ENCODE measurements around the gene SAMD14. TPM values are rescaled to one million over a fixed set of nuclear protein-coding genes. Genes with fewer than 3 reads are reported as not detected.

Gene SAMD14
- total RNA-seq, 2 experiments from 2014 or later, result 1.1 to 1.3 TPM

DNA sequence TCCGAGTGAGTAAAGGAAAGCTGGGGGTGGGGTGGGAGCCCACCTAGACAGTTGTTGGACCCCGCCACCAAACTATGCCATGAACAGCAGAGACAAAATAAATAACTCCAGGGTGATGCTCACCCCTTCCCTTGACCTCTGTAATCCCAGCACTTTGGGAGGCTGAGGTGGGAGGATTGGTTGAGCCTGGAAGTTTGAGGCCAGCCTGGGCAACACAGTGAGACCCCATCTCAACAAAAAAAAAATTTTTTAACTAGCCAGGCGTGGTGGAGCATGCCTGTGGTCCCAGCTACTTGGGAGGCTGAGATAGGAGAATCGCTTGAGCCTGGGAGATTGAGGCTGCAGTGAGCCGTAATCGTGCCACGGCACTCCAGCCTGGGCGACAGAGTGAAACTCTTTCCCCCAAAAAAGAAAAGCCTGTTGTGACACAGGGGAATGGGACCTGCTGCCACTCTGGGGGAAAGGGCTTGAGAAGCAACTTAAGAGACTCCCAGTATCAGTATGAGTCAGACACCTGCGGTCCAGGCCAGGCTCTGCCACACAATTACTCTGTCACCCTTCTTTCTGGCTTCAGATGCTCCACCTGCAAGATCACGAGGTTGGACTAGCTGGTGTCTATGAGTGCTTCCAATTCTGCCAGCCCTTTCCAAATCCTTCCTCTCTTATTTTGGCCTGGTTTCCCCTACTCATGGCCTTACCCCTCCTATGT lies 40.9 kb upstream of the SAMD14 start:
- CTCF ChIA-PET, result interaction anchor here (1.2 to 4.0 kb wide), 11 partner anchors 8 to 130 kb away, joined by 3 to 49 read pairs (median 10); partner anchors contain the start of genes COL1A1 and TMEM92
- no peak overlapping the region for H3K27ac Mint-ChIP-seq
- no peaks in the 10 kb centered on the region for H3K9me3 Mint-ChIP-seq
- no peaks in the 10 kb centered on the region for H3K36me3 Mint-ChIP-seq (ENCODE audit: low read depth)
- no peak overlapping the region for H3K4me3 Mint-ChIP-seq
- DNase-seq, result no peak
- peaks cover 10% of the 10 kb centered on the region for H3K4me1 Mint-ChIP-seq (ENCODE audit: low read depth)
- intact Hi-C loops (cut with micrococcal nuclease), result no loop called here
- H3K27me3 Mint-ChIP-seq (ENCODE audit: low read depth), result no peaks in the 10 kb centered on the region

DNA sequence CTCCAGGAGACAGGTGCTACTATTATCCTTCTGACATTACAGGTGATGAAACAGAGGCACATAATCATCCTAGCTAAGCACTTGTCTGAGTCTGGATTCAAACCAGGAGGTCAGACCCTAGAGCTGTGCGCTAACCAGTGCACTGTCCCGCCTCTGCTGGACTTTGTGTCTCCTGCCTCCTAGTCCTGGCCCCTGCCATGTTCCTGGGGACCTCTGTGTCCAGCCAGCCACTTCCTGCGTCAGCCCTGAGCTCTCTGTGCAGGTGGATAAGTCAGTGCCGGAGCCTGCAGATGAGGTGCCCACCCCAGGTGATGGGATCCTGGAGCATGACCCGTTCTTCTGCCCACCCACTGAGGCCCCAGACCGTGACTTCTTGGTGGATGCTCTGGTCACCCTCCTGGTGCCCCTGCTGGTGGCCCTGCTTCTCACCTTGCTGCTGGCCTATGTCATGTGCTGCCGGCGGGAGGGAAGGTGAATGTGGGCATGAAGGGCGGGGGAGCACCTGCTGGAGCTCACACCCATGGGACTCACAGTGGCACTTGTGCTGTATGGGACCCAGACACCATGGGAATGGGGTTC lies 40.0 kb upstream of the SAMD14 start:
- H3K27ac Mint-ChIP-seq, result no peak overlapping the region
- intact Hi-C loops (cut with micrococcal nuclease), result loop anchor here (1.0 kb wide), 2 partner anchors 28 to 127 kb away; no protein-coding TSS in a partner anchor
- CTCF ChIA-PET, result interaction anchor here (0.6 to 4.0 kb wide), 43 partner anchors 8 to 330 kb away, joined by 3 to 49 read pairs (median 4); partner anchors contain the start of genes COL1A1, LRRC59 and TMEM92
- no peak for DNase-seq
- H3K4me3 Mint-ChIP-seq, result no peak overlapping the region
- H3K27me3 Mint-ChIP-seq (ENCODE audit: low read depth), result no peaks in the 10 kb centered on the region
- no peaks in the 10 kb centered on the region for H3K36me3 Mint-ChIP-seq (ENCODE audit: low read depth)
- H3K9me3 Mint-ChIP-seq, result no peaks in the 10 kb centered on the region
- peaks cover 10% of the 10 kb centered on the region for H3K4me1 Mint-ChIP-seq (ENCODE audit: low read depth)

DNA sequence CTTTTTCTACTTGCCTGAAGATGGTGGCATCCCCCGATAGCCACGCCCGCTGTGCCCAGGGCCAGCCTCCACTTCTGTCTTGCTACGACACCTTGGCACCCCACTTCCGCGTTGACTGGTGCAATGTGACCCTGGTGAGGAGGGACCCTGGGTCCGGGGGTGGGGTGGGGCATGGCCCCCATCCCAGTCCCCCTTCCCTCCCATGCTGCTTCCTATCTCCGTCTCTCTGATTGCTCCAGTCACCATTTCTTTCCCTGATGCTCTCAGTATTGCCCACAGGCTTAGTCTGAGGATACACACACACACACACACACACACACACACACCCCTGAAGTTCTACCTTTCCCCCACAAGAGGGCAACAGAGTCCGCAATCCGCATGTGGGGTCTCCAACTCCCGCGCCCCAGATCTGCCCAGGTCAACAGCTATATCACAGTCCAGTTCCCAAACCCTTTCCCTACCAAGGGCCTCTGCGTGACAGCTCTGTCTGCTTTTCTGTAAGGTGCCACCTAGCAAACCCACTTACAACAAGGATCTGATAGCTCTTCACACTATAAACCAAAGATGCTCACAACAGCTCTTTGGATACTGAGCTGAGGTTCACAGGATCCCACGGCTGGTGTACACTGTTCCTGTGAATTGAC lies 39.3 kb upstream of the SAMD14 start:
- H3K27ac Mint-ChIP-seq, result no peak overlapping the region
- peaks cover 10% of the 10 kb centered on the region for H3K4me1 Mint-ChIP-seq (ENCODE audit: low read depth)
- no peaks in the 10 kb centered on the region for H3K27me3 Mint-ChIP-seq (ENCODE audit: low read depth)
- intact Hi-C loops (cut with micrococcal nuclease), result loop anchor here (1.0 kb wide), 2 partner anchors 29 to 128 kb away; no protein-coding TSS in a partner anchor
- CTCF ChIA-PET, result interaction anchor here (0.6 to 4.0 kb wide), 44 partner anchors 8 to 330 kb away, joined by 3 to 49 read pairs (median 4); partner anchors contain the start of genes COL1A1, LRRC59 and TMEM92
- H3K4me3 Mint-ChIP-seq, result peak overlapping the region; percentile 46
- peak; percentile 57 for DNase-seq
- H3K36me3 Mint-ChIP-seq (ENCODE audit: low read depth), result no peaks in the 10 kb centered on the region
- H3K9me3 Mint-ChIP-seq, result no peaks in the 10 kb centered on the region

DNA sequence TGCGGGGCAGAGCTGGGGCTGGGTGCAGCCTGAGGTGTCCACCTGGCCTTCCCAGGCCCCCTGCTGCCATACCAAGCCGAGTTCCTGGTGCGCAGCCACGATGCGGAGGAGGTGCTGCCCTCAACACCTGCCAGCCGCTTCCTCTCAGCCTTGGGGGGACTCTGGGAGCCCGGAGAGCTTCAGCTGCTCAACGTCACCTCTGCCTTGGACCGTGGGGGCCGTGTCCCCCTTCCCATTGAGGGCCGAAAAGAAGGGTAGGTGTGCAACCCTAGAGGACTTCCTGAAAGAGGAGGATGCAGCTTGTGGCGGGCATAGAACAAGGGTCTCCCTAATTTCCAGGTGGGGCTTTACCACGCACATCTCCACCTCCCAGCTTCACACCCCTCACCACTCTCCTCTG lies 38.4 kb upstream of the SAMD14 start:
- H3K9me3 Mint-ChIP-seq, result no peaks in the 10 kb centered on the region
- intact Hi-C loops (cut with micrococcal nuclease), result no loop called here
- H3K4me3 Mint-ChIP-seq, result no peak overlapping the region
- DNase-seq, result no peak
- CTCF ChIA-PET, result interaction anchor here (0.8 to 4.0 kb wide), 8 partner anchors 10 to 129 kb away, joined by 3 to 49 read pairs (median 8); partner anchors contain the start of gene PDK2
- H3K27me3 Mint-ChIP-seq (ENCODE audit: low read depth), result no peaks in the 10 kb centered on the region
- no peaks in the 10 kb centered on the region for H3K36me3 Mint-ChIP-seq (ENCODE audit: low read depth)
- peaks cover 19% of the 10 kb centered on the region for H3K4me1 Mint-ChIP-seq (ENCODE audit: low read depth)
- H3K27ac Mint-ChIP-seq, result no peak overlapping the region

DNA sequence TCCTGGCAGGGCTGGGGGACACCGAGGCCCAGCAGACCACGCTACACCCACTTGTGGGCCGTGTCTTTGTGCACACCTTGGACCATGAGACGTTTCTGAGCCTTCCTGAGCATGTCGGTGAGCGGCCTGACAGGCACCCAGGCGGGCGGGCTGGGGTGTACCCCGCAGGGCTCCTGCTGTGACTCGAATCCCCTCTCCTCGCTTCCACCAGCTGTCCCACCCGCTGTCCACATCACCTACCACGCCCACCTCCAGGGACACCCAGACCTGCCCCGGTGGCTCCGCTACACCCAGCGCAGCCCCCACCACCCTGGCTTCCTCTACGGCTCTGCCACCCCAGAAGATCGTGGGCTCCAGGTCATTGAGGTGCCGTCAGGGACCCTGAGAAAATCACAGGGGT lies 37.4 kb upstream of the SAMD14 start:
- DNase-seq, result no peak
- H3K4me3 Mint-ChIP-seq, result no peak overlapping the region
- no peaks in the 10 kb centered on the region for H3K27me3 Mint-ChIP-seq (ENCODE audit: low read depth)
- H3K4me1 Mint-ChIP-seq (ENCODE audit: low read depth), result peaks cover 25% of the 10 kb centered on the region
- H3K27ac Mint-ChIP-seq, result no peak overlapping the region
- CTCF ChIA-PET, result interaction anchor here (1.3 to 3.4 kb wide), 3 partner anchors 11 to 130 kb away, joined by 4 to 44 read pairs (median 6); no protein-coding TSS in a partner anchor
- no peaks in the 10 kb centered on the region for H3K36me3 Mint-ChIP-seq (ENCODE audit: low read depth)
- intact Hi-C loops (cut with micrococcal nuclease), result no loop called here
- H3K9me3 Mint-ChIP-seq, result no peaks in the 10 kb centered on the region

DNA sequence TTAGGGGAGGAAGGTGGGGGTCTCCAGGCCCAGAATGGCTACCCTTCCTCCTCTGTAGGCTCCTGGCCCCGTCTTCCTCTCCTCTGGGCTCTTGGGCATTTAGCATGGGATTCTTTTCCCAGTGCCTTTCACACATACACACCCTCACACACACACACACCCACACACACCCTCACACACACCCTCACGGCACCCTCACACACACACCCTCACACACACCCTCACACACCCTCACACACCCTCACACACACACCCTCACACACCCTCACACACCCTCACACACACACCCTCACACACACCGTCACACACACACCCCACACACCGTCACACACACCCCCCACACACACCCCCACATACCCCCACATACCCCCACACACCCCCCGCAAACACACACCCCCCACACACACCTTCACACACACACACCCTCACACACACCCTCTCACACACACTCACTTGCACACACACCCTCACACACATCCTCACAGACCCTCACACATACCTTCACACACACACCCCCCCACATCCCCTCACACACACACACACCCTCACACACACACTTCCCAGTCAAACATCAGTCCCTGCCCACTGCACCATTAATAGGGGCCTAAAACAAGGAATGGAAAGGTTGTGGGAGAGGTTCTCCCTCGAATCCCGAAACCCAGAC lies 36.7 kb upstream of the SAMD14 start:
- Mint-ChIP-seq H3K36me3 (ENCODE audit: low read depth) (no peaks in the 10 kb centered on the region), H3K27ac (no peak overlapping the region), H3K4me3 (no peak overlapping the region), H3K27me3 (ENCODE audit: low read depth) (no peaks in the 10 kb centered on the region), H3K4me1 (ENCODE audit: low read depth) (peaks cover 32% of the 10 kb centered on the region), H3K9me3 (no peaks in the 10 kb centered on the region)
- intact Hi-C loops (cut with micrococcal nuclease), result no loop called here
- CTCF ChIA-PET, result no interaction called here
- no peak for DNase-seq

DNA sequence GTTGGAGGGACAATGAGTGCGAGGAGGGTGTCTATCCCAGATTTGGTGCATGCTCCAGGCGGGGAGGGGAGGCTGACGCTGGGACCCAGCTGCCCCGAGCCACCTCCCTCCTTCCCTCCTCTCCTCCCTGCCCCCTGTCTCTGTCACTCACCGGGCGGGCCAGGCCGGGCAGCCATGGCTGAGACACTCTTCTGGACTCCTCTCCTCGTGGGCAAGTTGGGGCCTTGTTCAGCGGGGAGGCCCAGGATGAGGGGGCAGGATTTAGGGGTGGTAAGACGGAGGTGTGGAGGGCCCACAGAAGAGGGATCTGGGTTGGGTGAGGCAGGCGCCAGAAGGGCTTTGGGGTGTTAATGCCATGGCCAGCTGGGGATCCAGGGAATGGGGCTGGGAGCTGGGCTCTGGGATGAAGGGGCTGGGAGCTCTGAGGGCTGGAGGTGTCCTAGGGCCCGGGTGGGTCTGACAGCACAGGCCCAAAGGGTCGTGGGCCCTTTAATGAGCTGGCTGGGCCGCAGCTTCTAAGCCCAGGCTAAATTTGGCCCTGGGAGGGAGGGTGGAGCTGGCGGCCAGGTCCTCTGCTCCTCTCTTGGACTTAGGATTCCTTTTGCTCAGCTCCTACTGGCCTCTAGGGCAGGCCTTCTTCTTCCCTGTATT lies 36.0 kb upstream of the SAMD14 start, which contains the start of gene SGCA:
Gene SGCA (plus strand): TSS at position 139 of the 651 bp plus-strand sequence. CDS start 36 bp downstream, at position 175.
- Mint-ChIP-seq H3K4me3 (no peak within 1 kb of the TSS), H3K27me3 (ENCODE audit: low read depth) (no peaks in the 10 kb centered on the region), H3K9me3 (no peaks in the 10 kb centered on the region), H3K36me3 (ENCODE audit: low read depth) (no peaks in the 10 kb centered on the region), H3K27ac (no peak within 1 kb of the TSS), H3K4me1 (ENCODE audit: low read depth) (peaks cover 37% of the 10 kb centered on the region)
- no peak for DNase-seq
- CTCF ChIA-PET, result interaction anchor here (1.3 to 1.4 kb wide), 2 partner anchors 8 to 196 kb away, joined by 3 read pairs; no protein-coding TSS in a partner anchor
- intact Hi-C loops (cut with micrococcal nuclease), result no loop called here

DNA sequence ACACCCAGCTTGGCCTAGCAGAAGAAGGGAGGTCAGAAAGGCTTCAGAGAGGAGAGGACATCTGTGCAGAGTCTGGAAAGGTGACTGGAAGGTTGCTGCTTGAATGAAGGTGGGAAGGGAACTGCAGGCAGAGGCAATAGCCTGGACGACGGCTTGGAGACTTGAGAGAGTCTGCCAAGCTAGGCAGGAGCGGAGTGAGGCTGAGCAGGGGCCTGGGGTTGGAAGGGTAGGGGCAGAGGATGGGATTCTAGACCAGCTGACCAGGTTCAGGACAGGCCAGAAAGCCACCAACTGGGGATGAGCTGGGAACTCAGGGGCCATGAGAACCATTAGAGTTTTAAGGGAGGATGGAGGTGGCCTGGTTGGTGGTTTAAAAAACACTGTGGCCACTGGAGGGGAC lies 35.5 kb upstream of the SAMD14 start:
- intact Hi-C loops (cut with micrococcal nuclease), result no loop called here
- Mint-ChIP-seq H3K27me3 (ENCODE audit: low read depth) (no peaks in the 10 kb centered on the region), H3K27ac (no peak overlapping the region), H3K4me3 (no peak overlapping the region), H3K9me3 (no peaks in the 10 kb centered on the region), H3K4me1 (ENCODE audit: low read depth) (peaks cover 41% of the 10 kb centered on the region), H3K36me3 (ENCODE audit: low read depth) (no peaks in the 10 kb centered on the region)
- CTCF ChIA-PET, result interaction anchor here (1.3 to 2.2 kb wide), 3 partner anchors 8 to 197 kb away, joined by 3 to 8 read pairs (median 3); no protein-coding TSS in a partner anchor
- no peak for DNase-seq

DNA sequence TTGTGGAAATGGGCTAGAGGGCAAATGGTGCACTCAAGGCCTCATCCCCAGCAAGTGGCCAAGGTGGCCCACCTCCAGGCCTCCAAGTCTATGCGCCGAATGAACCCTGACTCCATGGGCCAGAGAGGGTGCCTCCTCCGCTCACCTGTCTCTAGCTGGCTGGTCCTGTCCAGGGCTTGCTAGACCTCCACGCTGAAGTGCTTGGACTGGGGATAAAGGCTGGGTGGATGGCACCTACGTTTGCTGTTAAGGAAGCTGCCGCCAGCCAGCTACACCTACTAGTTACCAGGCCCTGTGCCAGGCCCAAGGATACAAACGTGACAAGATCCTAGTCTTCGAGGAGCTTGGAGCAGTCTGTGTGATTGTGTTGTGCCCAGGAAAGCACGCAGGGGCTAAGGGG lies 35.1 kb upstream of the SAMD14 start:
- Mint-ChIP-seq H3K27me3 (ENCODE audit: low read depth) (no peaks in the 10 kb centered on the region), H3K27ac (no peak overlapping the region), H3K36me3 (ENCODE audit: low read depth) (no peaks in the 10 kb centered on the region), H3K9me3 (no peaks in the 10 kb centered on the region), H3K4me3 (no peak overlapping the region), H3K4me1 (ENCODE audit: low read depth) (peaks cover 41% of the 10 kb centered on the region)
- CTCF ChIA-PET, result interaction anchor here (1.3 to 2.2 kb wide), 3 partner anchors 9 to 197 kb away, joined by 3 to 8 read pairs (median 3); no protein-coding TSS in a partner anchor
- DNase-seq, result no peak
- intact Hi-C loops (cut with micrococcal nuclease), result no loop called here

DNA sequence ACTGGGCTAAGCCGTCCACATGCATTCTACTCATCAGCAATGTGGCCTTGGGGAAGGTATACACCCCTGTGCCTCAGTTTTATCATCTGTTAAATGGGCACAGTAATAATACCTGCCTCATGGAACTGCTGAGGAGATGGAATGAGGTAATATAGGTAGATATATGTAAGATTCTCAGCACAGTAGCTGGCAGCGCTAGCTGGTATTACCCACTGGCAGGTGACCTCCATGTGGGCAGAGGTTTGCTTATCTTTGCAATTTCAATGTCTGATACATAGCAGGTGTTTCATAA lies 34.7 kb upstream of the SAMD14 start:
- H3K4me3 Mint-ChIP-seq, result no peak overlapping the region
- intact Hi-C loops (cut with micrococcal nuclease), result no loop called here
- no peaks in the 10 kb centered on the region for H3K9me3 Mint-ChIP-seq
- CTCF ChIA-PET, result interaction anchor here (1.3 to 2.2 kb wide), 3 partner anchors 9 to 198 kb away, joined by 3 to 8 read pairs (median 3); no protein-coding TSS in a partner anchor
- DNase-seq, result no peak
- no peak overlapping the region for H3K27ac Mint-ChIP-seq
- H3K4me1 Mint-ChIP-seq (ENCODE audit: low read depth), result peaks cover 41% of the 10 kb centered on the region
- H3K27me3 Mint-ChIP-seq (ENCODE audit: low read depth), result no peaks in the 10 kb centered on the region
- no peaks in the 10 kb centered on the region for H3K36me3 Mint-ChIP-seq (ENCODE audit: low read depth)

DNA sequence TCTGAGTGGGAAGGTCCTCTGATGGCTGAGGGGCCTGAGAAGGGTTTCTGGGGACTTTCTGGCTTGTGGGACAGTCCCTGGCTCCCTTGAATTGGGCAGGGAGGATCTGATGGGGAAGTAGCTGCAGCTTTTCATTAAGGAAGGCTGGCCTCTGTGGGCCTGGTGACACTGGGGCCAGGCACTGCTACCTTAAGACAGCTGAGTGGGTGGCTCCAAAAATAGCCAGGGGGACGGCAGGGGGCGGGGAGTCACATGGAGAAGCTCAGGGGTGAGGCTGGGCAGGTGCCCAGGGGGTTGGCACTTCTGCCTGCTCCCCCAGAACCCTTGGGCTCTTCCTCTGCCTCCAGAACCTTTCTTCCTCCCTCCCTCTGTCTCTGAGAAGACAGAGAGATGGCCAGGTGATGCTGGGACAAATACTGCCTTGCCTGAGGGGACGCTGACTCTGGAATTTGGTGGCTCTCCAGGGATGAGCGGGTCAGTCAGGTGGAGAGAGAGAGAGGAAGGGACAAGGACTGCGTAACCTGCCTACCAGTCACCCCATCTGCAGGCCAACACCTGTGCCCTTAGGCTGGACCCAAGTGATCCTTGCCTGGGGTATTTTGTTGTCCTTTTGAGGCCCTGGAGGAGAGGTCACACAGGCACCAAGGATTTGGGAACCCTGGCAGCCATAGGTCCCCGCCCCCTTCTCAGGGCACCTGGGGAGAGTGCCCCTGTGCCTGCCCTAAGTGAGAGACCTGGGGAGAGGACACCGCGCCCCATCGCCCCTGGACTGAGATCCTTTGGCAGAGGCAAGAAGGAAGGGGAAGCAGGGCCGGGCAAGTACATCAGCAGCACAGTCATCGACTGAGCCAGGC lies 34.1 kb upstream of the SAMD14 start:
- peak; percentile 45 for DNase-seq
- intact Hi-C loops (cut with micrococcal nuclease), result no loop called here
- no peak overlapping the region for H3K4me3 Mint-ChIP-seq

More for the DNA sequence above, 34.1 kb upstream of the SAMD14 start:
- H3K36me3 Mint-ChIP-seq (ENCODE audit: low read depth), result no peaks in the 10 kb centered on the region
- no peaks in the 10 kb centered on the region for H3K9me3 Mint-ChIP-seq
- CTCF ChIA-PET, result interaction anchor here (0.8 to 2.2 kb wide), 8 partner anchors 10 to 234 kb away, joined by 3 to 8 read pairs (median 4); partner anchors contain the start of gene LRRC59
- H3K4me1 Mint-ChIP-seq (ENCODE audit: low read depth), result peaks cover 37% of the 10 kb centered on the region
- peak overlapping the region; percentile 52 for H3K27ac Mint-ChIP-seq
- H3K27me3 Mint-ChIP-seq (ENCODE audit: low read depth), result no peaks in the 10 kb centered on the region
